Activated T-helper 1 cell treated with anti-CD3 and anti-CD28 coated beads, Interleukin-2, amount 50 U/mL, for 16 hours (primary cell): ENCODE data around the gene SCD5.

Source experiments
- DNase-seq, 2 donors: peaks; one replicate each; pipeline ENCODE4 v3.0.0-alpha.2; 2020; ENCODE audit warnings: low read depth in 1 of 2, low spot score in 1 of 2

Gene SCD5

GRCh38 chr4:82642331-82642730 is 156.3 kb downstream of the SCD5 start:
- DNase-seq: no peak

DNA sequence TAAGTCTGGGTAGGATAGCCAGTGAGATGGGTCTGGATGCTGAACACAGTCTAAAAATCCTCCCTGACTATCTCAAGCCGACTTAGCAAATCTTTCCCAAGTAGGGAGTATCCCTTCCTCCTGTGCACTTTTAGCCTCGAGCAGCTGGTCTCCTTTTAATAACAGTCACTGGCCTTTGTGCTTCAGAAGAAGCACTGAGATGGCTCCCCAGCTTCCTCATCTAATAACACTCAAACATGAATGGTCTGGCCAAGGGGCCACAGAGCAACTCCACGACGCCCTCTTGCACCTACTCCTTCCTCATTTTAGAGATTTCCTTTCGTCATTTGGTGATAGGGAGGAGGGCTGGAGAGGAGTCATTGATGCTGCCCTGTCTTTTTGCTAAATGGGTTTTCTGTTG is 158.1 kb downstream of the SCD5 start:
- no peak for DNase-seq

DNA sequence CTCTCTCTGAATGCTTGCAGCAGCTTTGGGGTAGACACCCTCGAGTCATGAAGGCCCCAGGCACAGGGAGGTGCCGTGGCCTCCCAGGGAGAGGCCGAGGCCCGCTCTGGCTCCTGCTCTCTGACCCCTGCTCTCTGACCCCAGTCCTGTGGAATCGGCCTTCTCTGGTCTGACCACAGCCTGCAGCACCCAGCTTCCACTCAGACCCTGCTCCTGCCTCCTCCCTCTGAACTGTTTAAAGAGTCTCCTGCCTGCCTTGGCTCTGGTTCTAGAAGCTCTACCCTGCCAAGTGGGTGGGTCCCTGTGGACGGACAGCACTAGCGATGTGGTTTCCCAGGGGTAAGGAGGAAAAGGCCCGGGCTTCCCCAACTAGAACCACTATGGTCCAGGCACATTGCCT is 158.6 kb downstream of the SCD5 start:
- DNase-seq: no peak

- no peak for DNase-seq
These were observed 160.1 kb downstream of the SCD5 start for GRCh38 chr4:82638479-82638878.

DNA sequence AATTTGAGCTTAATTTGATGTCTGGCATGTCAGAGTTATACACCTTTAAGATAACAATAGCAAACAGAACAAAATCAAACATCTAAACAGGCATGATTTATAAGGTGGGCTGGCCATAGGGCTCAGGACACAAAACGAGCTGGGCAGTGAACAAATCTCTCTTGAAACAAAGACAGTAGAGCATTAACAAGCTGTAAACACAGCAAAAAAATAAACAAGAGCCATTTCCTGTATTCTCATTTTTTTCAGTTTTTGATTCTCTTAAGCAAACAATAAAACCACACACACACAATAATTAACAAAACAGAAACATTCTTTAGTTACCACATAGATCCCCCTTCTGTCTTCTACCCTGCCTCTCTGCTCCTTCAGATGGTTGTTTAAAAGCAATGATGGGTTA is 168.5 kb downstream of the SCD5 start:
- DNase-seq: no peak

- no peak for DNase-seq
These were observed 169.2 kb downstream of the SCD5 start for GRCh38 chr4:82629238-82630000.

GRCh38 chr4:82626251-82626868 is 172.2 kb downstream of the SCD5 start:
- no peak for DNase-seq

- no peak for DNase-seq
These were observed 173.8 kb downstream of the SCD5 start for GRCh38 chr4:82624819-82625218.

GRCh38 chr4:82623121-82623683 is 175.4 kb downstream of the SCD5 start:
- DNase-seq: no peak

- DNase-seq: no peak
These were observed 177.3 kb downstream of the SCD5 start for GRCh38 chr4:82621251-82621650.

- DNase-seq: no peak
These were observed 178.4 kb downstream of the SCD5 start for GRCh38 chr4:82620126-82620735.

DNA sequence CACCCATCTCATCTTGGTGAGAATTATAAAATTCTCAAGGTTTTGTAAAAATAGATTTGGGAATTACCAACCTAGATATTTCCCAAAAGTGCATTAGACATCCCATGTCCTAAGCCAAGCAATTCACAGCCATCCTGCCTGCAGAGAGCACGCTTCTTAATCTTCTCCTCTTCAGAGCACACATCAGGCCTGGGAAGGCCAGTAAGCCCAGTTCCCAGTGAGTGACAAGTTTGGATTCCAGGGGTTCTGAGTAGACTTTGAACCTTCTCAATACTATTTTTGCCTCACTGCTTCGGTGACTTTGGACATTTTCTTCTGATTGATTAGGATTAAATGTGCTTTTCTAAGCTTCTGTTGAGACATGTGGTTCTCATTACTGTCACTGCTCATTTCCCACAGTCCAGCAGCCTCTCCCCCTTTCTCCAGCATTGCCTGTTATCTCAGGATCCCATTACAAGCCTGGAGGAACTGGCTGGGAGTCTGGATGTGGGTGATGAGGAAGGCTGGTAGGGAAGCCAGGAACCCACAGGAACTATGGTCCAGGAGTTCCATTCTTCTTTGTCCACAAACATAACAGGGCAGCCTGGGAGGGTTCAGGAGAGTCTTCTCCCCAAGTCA is 180.4 kb downstream of the SCD5 start:
- no peak for DNase-seq

GRCh38 chr4:82614838-82615449 is 183.7 kb downstream of the SCD5 start:
- no peak for DNase-seq

- no peak for DNase-seq
These were observed 185.5 kb downstream of the SCD5 start for GRCh38 chr4:82613121-82613520.

DNA sequence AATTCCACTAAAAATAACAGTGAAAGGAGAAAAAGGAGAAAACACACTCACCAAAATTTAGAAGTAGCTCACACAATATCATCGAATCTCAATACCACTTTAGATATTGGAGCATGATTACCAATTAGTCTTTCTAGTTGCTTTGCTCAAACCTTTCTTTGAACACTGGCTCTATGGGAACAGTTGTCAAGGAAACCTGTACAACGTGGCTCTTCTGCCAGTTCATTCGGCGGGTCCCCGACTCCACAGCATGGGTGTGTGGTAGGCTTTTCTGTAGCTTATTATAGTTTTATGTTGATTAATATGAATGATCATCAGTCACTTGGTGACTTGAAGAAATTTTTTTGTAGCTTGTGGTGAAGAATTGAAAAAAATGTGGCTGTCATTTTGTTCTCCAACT is 186.6 kb downstream of the SCD5 start:
- DNase-seq: no peak

GRCh38 chr4:82611527-82611926 is 187.1 kb downstream of the SCD5 start:
- no peak for DNase-seq

GRCh38 chr4:82610041-82610440 is 188.6 kb downstream of the SCD5 start:
- no peak for DNase-seq

DNA sequence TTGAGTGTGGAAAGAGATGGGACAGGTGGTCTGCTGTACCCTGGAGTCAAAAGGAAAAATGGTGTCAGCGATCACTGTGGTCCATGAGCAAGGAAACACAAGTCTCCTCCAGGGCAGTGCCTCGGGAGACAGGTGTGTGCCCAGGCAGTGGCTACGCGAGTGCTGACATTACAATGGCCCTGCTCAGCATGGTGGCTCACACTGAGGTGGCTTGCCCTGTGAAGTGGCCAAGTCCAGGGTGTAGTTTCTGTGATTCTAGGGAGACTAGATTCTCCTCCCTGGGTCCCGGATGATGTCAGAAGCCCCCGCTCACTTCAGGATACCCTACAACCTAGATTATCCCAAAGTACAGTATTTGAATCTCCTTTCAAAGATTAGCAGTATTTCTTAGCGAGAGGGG is 192.0 kb downstream of the SCD5 start:
- no peak for DNase-seq

DNA sequence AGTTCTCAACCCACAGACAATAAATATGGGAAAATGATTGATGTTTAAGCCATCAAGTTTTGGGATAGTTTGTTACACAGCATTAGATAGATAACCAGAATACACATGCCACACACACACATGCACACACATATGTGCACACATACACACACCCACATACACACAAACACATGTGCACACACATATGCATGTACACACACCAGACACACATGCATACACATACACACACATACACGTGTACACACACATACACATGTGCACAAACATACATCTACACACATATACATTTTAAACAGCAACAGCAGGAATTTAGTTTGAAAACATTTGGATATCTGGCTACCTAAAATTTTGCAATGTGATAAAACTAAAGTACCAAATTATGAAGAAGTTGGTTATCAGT is 194.1 kb downstream of the SCD5 start:
- DNase-seq: no peak

- DNase-seq: no peak
These were observed 197.2 kb downstream of the SCD5 start for GRCh38 chr4:82601242-82602015.

- no peak for DNase-seq
These were observed 199.3 kb downstream of the SCD5 start for GRCh38 chr4:82599336-82599735.
